Adrenal gland (tissue), 12 donors: ENCODE measurements around the gene SFTA2. TPM values are rescaled to one million over a fixed set of nuclear protein-coding genes. Genes with fewer than 3 reads are reported as not detected.
A peak's percentile ranks its signal among the peaks of the same experiment; 100 is the strongest.

Experiments
- DNase-seq, 7 donors: peaks; one replicate each; pipeline ENCODE4 v3.0.0-alpha.2; 2019 to 2020
- H3K27ac ChIP-seq, 5 donors: fragments of 200-600 bp; sonication (generic) in 4 of 5; 1 replicate in 3 of 5; 2 replicates in 2 of 5; pipeline versions ENCODE4 v1.5.1 to v1.8.0; 2016 to 2020; ENCODE audit warnings: mild to moderate bottlenecking in 1 of 5
- H3K27me3 ChIP-seq: fragments of 200-600 bp; 2 replicates; pipeline ENCODE4 v1.8.0; 2021
- H3K36me3 ChIP-seq, 2 donors: fragments of 200-600 bp; replicated peaks in 1 of 2; 1 replicate in 1 of 2; 2 replicates in 1 of 2; pipeline versions ENCODE4 v1.5.1 to v1.8.0; 2018 to 2022
- H3K4me1 ChIP-seq, 2 donors: fragments of 200-600 bp; replicated peaks in 1 of 2; 1 replicate in 1 of 2; 2 replicates in 1 of 2; pipeline versions ENCODE4 v1.5.1 to v1.8.0; 2018 to 2021
- H3K4me3 ChIP-seq, 4 donors: fragments of 200-600 bp; sonication (generic) in 3 of 4; one replicate each; pipeline ENCODE4 v1.5.1; 2016 to 2018
- H3K9me3 ChIP-seq, 3 donors: fragments of 200-600 bp; sonication (generic) in 1 of 3; replicated peaks in 1 of 3; 1 replicate in 2 of 3; 2 replicates in 1 of 3; pipeline versions ENCODE4 v1.5.1 to v1.8.0; 2016 to 2021
- POLR2A ChIP-seq, 2 donors: fragments of 450-650 bp; IDR thresholded peaks; one replicate each; pipeline ENCODE4 v1.6.1; 2017; ENCODE audit warnings: antibody characterized with exemption in 2 of 2, mild to moderate bottlenecking in 2 of 2, moderate library complexity in 1 of 2
- WGBS, 4 donors: extraction: QIAGEN DNeasy Blood & Tissue Kit in 2 of 4; methylation state at CpG; one replicate each; pipeline versions ENCODE4 v1.1.5 to v1.1.7; 2013 to 2017; 5-methylcytosine and 5-hydroxymethylcytosine counted together
- intact Hi-C, 2 donors: fragments of 100-400 bp; cut with DNase I; formaldehyde crosslinking; loops; one replicate each; pipeline versions ENCODE4 v1.14.1 to v1.15.0; 2022 to 2023
- polyA plus RNA-seq, 3 donors: library from polyadenylated mRNA; stranded (reverse); fragments of 200-250 nt in 2 of 3; fragments of 350-450 nt in 1 of 3; fragmentation: Illumina TruSeq in 1 of 3; extraction: RNeasy Lipid Tissue Mini Kit (QIAGEN cat#74804) in 1 of 3; gene quantifications; one replicate each; pipeline ENCODE4 v1.2.3, GENCODE V29; 2013 to 2014
- total RNA-seq, 9 donors: library from RNA; depleted of rRNA in 4 of 9; stranded (reverse); fragments of >200 nt in 4 of 9; fragments of 120-200 nt in 1 of 9; fragmentation: NEBNext Ultra II Directional in 1 of 9; extraction: Animal tissue kit (Norgen Biotek cat#: 25700) in 1 of 9; gene quantifications; one replicate each; pipeline versions ENCODE4 v1.1.0 to v1.2.4, GENCODE V29; 2013 to 2023
- TF ChIP-seq, protein P1 (sequence below), 6 experiments: fragments of 450-650 bp in 4 of 6; fragments of 200-600 bp in 2 of 6; sonication (generic) in 1 of 6; IDR thresholded peaks; 1 replicate in 5 of 6; 2 replicates in 1 of 6; pipeline versions ENCODE4 v1.5.1 to v1.8.0; 2016 to 2021; ENCODE audit warnings: antibody characterized with exemption in 6 of 6, mild to moderate bottlenecking in 2 of 6, moderate library complexity in 1 of 6
- donor health status: healthy with polysubstance abuse.
- donor health status: Bipolar disorder and iron deficiency.
- donor health status: DM: yes; HTN: yes; CAD: no.
- donor health status: DM: no; HTN: no; CAD: no.
- donor health status: DM: no; HTN: no; CAD: no.
- donor health status: DM: yes; HTN: yes; CAD: no.

Gene SFTA2
- total and polyA plus RNA-seq, 12 donors, result 0.20 to 1.5 (median 0.38) TPM; not detected in 7

DNA sequence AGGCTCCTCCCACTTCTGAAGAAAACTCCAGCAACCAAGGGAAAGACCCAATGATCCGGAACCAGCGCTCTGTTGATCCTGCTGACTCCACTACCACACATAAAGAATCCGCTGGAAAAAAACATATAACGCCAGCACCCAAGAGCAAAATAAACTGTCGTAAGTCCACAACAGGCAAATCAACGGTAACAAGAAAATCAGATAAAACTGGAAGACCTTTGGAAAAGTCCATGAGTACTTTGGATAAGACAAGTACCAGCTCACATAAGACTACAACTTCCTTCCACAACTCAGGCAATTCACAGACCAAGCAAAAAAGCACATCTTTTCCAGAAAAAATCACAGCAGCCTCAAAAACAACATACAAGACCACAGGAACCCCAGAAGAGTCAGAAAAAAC lies 16.8 kb upstream of the SFTA2 start:
- no peaks in the 10 kb centered on the region for H3K36me3 ChIP-seq
- H3K9me3 ChIP-seq, result no peaks in the 10 kb centered on the region
- H3K4me1 ChIP-seq, result no peaks in the 10 kb centered on the region
- TF ChIP-seq, protein P1, sequence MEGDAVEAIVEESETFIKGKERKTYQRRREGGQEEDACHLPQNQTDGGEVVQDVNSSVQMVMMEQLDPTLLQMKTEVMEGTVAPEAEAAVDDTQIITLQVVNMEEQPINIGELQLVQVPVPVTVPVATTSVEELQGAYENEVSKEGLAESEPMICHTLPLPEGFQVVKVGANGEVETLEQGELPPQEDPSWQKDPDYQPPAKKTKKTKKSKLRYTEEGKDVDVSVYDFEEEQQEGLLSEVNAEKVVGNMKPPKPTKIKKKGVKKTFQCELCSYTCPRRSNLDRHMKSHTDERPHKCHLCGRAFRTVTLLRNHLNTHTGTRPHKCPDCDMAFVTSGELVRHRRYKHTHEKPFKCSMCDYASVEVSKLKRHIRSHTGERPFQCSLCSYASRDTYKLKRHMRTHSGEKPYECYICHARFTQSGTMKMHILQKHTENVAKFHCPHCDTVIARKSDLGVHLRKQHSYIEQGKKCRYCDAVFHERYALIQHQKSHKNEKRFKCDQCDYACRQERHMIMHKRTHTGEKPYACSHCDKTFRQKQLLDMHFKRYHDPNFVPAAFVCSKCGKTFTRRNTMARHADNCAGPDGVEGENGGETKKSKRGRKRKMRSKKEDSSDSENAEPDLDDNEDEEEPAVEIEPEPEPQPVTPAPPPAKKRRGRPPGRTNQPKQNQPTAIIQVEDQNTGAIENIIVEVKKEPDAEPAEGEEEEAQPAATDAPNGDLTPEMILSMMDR (IDR thresholded peaks at IDR 0.05), result no peak
- TF ChIP-seq POLR2A (IDR thresholded peaks at IDR 0.05), result no peak
- H3K27ac ChIP-seq, result no peak overlapping the region
- H3K27me3 ChIP-seq, result no peaks in the 10 kb centered on the region
- DNase-seq, result no peak
- intact Hi-C loops, result no loop called here
- 91 to 95% (median 93%) methylated on average over 6 of the region's 6 CpGs for WGBS, 4 donors
- H3K4me3 ChIP-seq, result no peak overlapping the region

DNA sequence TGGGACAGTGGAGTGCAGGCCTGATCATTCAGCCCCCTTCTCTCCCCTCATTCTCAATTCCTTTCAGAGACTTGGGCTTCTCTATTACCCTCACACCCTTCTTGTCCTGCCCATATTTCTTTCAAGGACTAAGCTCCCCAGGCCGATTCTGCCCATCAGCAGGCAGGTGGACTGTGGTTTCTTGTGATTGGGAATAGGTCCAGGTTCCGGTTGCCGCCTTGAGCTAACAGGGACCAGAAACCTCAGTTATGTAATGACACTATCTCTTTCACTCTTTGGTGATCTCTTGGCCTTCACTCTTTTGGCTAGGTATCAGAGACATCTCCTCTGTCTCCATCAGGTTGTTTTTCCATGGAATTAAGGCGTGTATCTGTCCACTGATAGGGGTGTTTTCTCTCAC lies 15.3 kb upstream of the SFTA2 start:
- Histone ChIP-seq H3K27ac (no peak overlapping the region), H3K4me3 (no peak overlapping the region), H3K4me1 (peaks cover 0 to 4% of the 10 kb centered on the region in 2 donors), H3K9me3 (no peaks in the 10 kb centered on the region), H3K27me3 (peaks cover 7% of the 10 kb centered on the region), H3K36me3 (no peaks in the 10 kb centered on the region)
- no peak for DNase-seq
- no peak for TF ChIP-seq POLR2A (IDR thresholded peaks at IDR 0.05)
- intact Hi-C loops, result no loop called here
- WGBS, 4 donors, result 75 to 83% (median 80%) methylated on average over 4 of the region's 4 CpGs

DNA sequence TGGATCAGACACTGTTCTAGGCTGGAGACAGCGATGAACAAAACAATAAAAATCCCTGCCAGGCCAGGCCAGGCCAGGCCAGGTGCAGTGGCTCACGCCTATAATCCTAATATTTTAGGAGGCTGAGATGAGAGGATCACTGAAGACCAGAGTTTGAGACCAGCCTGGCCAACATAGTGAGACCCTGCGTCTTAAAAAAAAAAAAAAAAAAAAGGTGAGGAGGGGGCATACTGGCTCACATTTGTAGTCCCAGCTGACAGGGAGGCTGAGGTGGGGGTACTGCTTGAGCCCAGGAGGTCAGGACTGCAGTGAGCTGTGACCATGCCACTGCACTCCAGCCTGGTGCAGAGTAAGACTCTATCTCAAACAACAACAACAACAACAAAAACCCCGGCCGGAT lies 13.3 kb upstream of the SFTA2 start:
- WGBS, 4 donors, result 71 to 88% (median 80%) methylated on average over 5 of the region's 5 CpGs
- Histone ChIP-seq H3K4me3 (no peak overlapping the region), H3K4me1 (peaks cover 0 to 4% of the 10 kb centered on the region in 2 donors), H3K27me3 (peaks cover 7% of the 10 kb centered on the region), H3K9me3 (no peaks in the 10 kb centered on the region), H3K27ac (no peak overlapping the region), H3K36me3 (no peaks in the 10 kb centered on the region)
- DNase-seq, result no peak
- intact Hi-C loops, result no loop called here
- TF ChIP-seq, protein P1 (IDR thresholded peaks at IDR 0.05), result no peak
- TF ChIP-seq POLR2A (IDR thresholded peaks at IDR 0.05), result no peak

DNA sequence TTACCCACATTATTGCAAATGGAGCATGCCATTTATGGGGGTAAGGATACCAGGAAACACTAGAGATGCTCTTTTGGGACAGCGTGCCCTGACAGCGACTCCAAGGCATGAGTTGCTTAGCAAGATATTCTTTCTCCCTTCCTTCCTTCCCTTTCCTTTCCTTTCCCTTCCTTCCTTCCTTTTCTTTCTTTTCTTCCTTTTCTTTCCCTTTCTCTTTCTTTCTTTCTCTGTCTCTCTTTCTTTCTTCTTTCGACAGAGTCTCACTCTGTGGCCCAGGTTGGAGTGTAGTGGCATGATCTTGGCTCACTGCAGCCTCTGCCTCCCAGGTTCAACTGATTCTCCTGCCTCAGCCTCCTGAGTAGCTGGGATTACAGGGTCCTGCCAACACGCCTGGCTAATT lies 12.1 kb upstream of the SFTA2 start:
- Histone ChIP-seq H3K36me3 (no peaks in the 10 kb centered on the region), H3K4me3 (no peak overlapping the region), H3K27me3 (peaks cover 7% of the 10 kb centered on the region), H3K9me3 (no peaks in the 10 kb centered on the region), H3K4me1 (peaks cover 0 to 4% of the 10 kb centered on the region in 2 donors), H3K27ac (no peak overlapping the region)
- DNase-seq, result no peak
- TF ChIP-seq, protein P1 (IDR thresholded peaks at IDR 0.05), result no peak
- no peak for TF ChIP-seq POLR2A (IDR thresholded peaks at IDR 0.05)
- intact Hi-C loops, result no loop called here
- 84 to 97% (median 93%) methylated on average over 4 of the region's 4 CpGs for WGBS, 4 donors

DNA sequence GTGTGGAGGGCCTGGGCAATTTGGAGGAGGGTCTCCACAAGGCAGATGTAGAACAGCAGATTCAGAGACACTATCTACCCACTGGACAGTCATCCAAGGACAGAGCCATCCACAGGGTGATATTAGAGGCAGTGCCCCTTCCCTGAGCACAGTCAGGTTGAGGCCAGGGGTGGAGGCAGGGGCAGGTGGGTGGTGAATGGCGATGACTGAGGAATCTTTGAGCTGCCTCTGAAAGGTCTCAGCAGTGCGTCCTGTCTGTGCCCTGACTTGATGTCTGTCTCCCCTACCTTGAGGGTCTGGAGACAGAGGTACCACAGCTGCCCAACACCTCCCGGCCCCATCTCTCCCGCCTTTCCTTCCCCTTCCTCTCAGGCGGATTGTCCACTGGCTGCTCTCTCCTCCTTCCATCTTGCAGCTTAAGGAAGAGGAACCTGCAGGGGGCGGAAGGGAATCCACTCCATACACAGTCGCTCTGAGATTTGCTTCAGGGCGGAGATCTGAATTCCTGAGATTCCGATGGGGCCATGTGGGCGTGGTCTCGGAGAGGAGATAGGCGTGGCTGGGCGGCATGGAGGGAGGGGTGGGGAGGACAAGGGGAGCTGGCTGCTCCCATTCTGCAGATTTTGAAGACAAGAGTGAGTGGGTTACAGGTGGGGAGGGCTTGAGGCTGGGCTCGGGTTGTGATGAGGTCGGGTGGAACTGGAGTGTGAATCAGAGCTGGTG lies 10.5 kb upstream of the SFTA2 start:
- WGBS, 4 donors, result 10 to 21% (median 17%) methylated on average over 12 to 15 of the region's 15 CpGs
- intact Hi-C loops, result no loop called here
- H3K36me3 ChIP-seq, result no peaks in the 10 kb centered on the region
- H3K27ac ChIP-seq, result no peak overlapping the region
- no peak for TF ChIP-seq POLR2A (IDR thresholded peaks at IDR 0.05)
- TF ChIP-seq, protein P1 (IDR thresholded peaks at IDR 0.05), result peak; percentile 31 to 70 (median 58)
- H3K27me3 ChIP-seq, result peaks cover 7% of the 10 kb centered on the region
- no peak overlapping the region for H3K4me3 ChIP-seq
- H3K4me1 ChIP-seq, result peaks cover 0 to 4% of the 10 kb centered on the region in 2 donors
- DNase-seq, result peak; percentile 59 to 93 (median 87)
- no peaks in the 10 kb centered on the region for H3K9me3 ChIP-seq
